Neural progenitor cell (in vitro differentiated cells): ENCODE measurements around the gene LPCAT2.

Experiments used
- CTCF ChIP-seq: fragments of 200-600 bp; sonication (generic); IDR thresholded peaks from 2 replicates; pipeline ENCODE4 v1.5.1; 2017; ENCODE audit warnings: antibody characterized with exemption, mild to moderate bottlenecking
- EZH2 ChIP-seq: fragments of 200-600 bp; sonication (generic); IDR thresholded peaks from 2 replicates; pipeline ENCODE4 v1.6.1; 2017; ENCODE audit warnings: antibody characterized with exemption, mild to moderate bottlenecking, moderate library complexity

DNA sequence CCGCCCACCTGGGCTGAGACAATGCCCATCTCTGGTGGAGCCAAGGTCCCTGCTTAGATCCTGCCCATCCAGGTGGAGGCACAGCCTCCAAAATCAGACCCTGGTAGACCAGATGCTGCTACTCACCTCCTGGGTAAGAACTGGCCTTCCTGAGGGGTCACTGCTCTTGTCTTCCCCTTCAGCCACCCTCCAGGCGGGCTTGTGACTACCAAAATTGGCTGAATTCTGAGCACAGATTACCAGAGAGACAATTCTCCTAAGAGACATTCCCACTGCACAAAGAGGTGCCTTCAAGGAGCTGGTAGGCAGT, 19.0 kb upstream of the LPCAT2 start:
- TF ChIP-seq CTCF = no peak
- TF ChIP-seq EZH2 = no peak
